Ishikawa (cell line): ENCODE results near the gene TERT.

Source experiments
- CEBPB ChIP-seq: IDR thresholded peaks from 2 replicates; pipeline ENCODE4 v1.6.1; 2012
- CREB1 ChIP-seq: IDR thresholded peaks from 2 replicates; pipeline ENCODE4 v1.6.1; 2012; ENCODE audit warnings: low read depth
- EGR1 ChIP-seq: IDR thresholded peaks from 2 replicates; pipeline ENCODE4 v1.6.1; 2012
- EP300 ChIP-seq: IDR thresholded peaks from 2 replicates; pipeline ENCODE4 v1.6.1; 2012; ENCODE audit warnings: borderline replicate concordance
- FOXM1 ChIP-seq: IDR thresholded peaks from 2 replicates; pipeline ENCODE4 v1.6.1; 2012; ENCODE audit warnings: low read depth, borderline replicate concordance
- NFIC ChIP-seq: IDR thresholded peaks from 2 replicates; pipeline ENCODE4 v1.6.1; 2012
- RAD21 ChIP-seq: IDR thresholded peaks from 2 replicates; pipeline ENCODE4 v1.6.1; 2012; ENCODE audit warnings: low read depth
- TAF1 ChIP-seq: IDR thresholded peaks from 2 replicates; pipeline ENCODE4 v1.6.1; 2012; ENCODE audit warnings: low read depth, mild to moderate bottlenecking
- TCF12 ChIP-seq: IDR thresholded peaks from 2 replicates; pipeline ENCODE4 v1.6.1; 2012; ENCODE audit warnings: low read depth
- TEAD4 ChIP-seq: IDR thresholded peaks from 2 replicates; pipeline ENCODE4 v1.6.1; 2012
- YY1 ChIP-seq: IDR thresholded peaks from 2 replicates; pipeline ENCODE4 v1.6.1; 2012; ENCODE audit warnings: low read depth
- ZBTB7A ChIP-seq: IDR thresholded peaks from 2 replicates; pipeline ENCODE4 v1.6.1; 2012; ENCODE audit warnings: low read depth
- TF ChIP-seq, protein P1 (sequence below): IDR thresholded peaks from 2 replicates; pipeline ENCODE4 v1.6.1; 2012
- TF ChIP-seq, protein P2 (sequence below): IDR thresholded peaks from 2 replicates; pipeline ENCODE4 v1.6.1; 2012; ENCODE audit warnings: low read depth, mild to moderate bottlenecking

GRCh38 chr5:1274471-1274870 is 20.4 kb downstream of the TERT start:
- TF ChIP-seq NFIC (no peak), TCF12 (no peak), ZBTB7A (no peak), TAF1 (no peak), EP300 (no peak), CREB1 (no peak), TEAD4 (no peak), RAD21 (no peak), FOXM1 (no peak), CEBPB (no peak), YY1 (no peak), EGR1 (no peak)
- TF ChIP-seq, protein P1, sequence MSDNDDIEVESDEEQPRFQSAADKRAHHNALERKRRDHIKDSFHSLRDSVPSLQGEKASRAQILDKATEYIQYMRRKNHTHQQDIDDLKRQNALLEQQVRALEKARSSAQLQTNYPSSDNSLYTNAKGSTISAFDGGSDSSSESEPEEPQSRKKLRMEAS, result no peak
- TF ChIP-seq, protein P2, sequence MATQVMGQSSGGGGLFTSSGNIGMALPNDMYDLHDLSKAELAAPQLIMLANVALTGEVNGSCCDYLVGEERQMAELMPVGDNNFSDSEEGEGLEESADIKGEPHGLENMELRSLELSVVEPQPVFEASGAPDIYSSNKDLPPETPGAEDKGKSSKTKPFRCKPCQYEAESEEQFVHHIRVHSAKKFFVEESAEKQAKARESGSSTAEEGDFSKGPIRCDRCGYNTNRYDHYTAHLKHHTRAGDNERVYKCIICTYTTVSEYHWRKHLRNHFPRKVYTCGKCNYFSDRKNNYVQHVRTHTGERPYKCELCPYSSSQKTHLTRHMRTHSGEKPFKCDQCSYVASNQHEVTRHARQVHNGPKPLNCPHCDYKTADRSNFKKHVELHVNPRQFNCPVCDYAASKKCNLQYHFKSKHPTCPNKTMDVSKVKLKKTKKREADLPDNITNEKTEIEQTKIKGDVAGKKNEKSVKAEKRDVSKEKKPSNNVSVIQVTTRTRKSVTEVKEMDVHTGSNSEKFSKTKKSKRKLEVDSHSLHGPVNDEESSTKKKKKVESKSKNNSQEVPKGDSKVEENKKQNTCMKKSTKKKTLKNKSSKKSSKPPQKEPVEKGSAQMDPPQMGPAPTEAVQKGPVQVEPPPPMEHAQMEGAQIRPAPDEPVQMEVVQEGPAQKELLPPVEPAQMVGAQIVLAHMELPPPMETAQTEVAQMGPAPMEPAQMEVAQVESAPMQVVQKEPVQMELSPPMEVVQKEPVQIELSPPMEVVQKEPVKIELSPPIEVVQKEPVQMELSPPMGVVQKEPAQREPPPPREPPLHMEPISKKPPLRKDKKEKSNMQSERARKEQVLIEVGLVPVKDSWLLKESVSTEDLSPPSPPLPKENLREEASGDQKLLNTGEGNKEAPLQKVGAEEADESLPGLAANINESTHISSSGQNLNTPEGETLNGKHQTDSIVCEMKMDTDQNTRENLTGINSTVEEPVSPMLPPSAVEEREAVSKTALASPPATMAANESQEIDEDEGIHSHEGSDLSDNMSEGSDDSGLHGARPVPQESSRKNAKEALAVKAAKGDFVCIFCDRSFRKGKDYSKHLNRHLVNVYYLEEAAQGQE, result no peak
